Panc1 (cell line): ENCODE results near the gene ZNF236. TPM values are rescaled to one million over a fixed set of nuclear protein-coding genes. Genes with fewer than 3 reads are reported as not detected.

Experiments
- ATAC-seq: fragments of 200-7000 bp; cut with Tn5 transposase; 2 replicates; pipeline ENCODE4 v1.9.1; 2020; ENCODE audit warnings: mild to moderate bottlenecking, moderate library complexity
- BruUV-seq: library from RNA; stranded (reverse); fragments of 400-500 nt; replicated peaks from 2 replicates; lab custom pipeline; 2021; lab: Mats Ljungman, UMichigan
- CTCF ChIA-PET: fragments of 300-600 bp; sonication (Branson Sonifier 250); formaldehyde crosslinking; loops from one replicate; lab custom pipeline; 2022; ENCODE audit warnings: antibody characterized with exemption; lab: Charles Lee
- POLR2A ChIA-PET: fragments of 300-600 bp; sonication (Branson Sonifier 250); formaldehyde crosslinking; loops from one replicate; lab custom pipeline; 2022; ENCODE audit warnings: antibody characterized with exemption; lab: Charles Lee
- DNase-seq: peaks from one replicate; pipeline ENCODE4 v3.0.0-alpha.2; 2010; ENCODE audit warnings: low read depth, low spot score
- H3K27ac ChIP-seq: 2 replicates; pipeline ENCODE4 v1.5.1; 2011; ENCODE audit warnings: mild to moderate bottlenecking, low read length, inconsistent platforms
- H3K27me3 ChIP-seq: fragments of 200-500 bp; sonication (Bioruptor generic); 2 replicates; pipeline ENCODE4 v1.6.0; 2014; ENCODE audit warnings: low read length, inconsistent platforms; ENCODE audit not compliant: control insufficient read depth, insufficient read depth
- H3K36me3 ChIP-seq: fragments of 200-500 bp; sonication (Bioruptor generic); 2 replicates; pipeline ENCODE4 v1.5.1; 2014; ENCODE audit warnings: inconsistent platforms, mild to moderate bottlenecking, low read length, moderate library complexity; ENCODE audit not compliant: control insufficient read depth, insufficient read depth
- H3K4me1 ChIP-seq: 2 replicates; pipeline ENCODE4 v1.5.1; 2011; ENCODE audit warnings: inconsistent platforms, mild to moderate bottlenecking, low read length, moderate library complexity; ENCODE audit not compliant: control insufficient read depth, insufficient read depth
- H3K4me3 ChIP-seq, 2 experiments: 2 replicates each; pipeline ENCODE4 v1.5.1; 2011 to 2012; ENCODE audit warnings: low read depth in 2 of 2, low read length in 2 of 2, mild to moderate bottlenecking in 2 of 2, inconsistent platforms in 1 of 2, moderate library complexity in 1 of 2
- H3K9me3 ChIP-seq: fragments of 200-500 bp; sonication (Bioruptor generic); 2 replicates; pipeline ENCODE4 v1.5.1; 2014; ENCODE audit warnings: low read depth, mild to moderate bottlenecking, inconsistent platforms, low read length, moderate library complexity; ENCODE audit not compliant: control insufficient read depth, insufficient read depth
- POLR2AphosphoS5 ChIP-seq: IDR thresholded peaks from 2 replicates; pipeline ENCODE4 v1.6.1; 2012; ENCODE audit warnings: mild to moderate bottlenecking, low read depth, low read length, moderate library complexity
- SIN3A ChIP-seq: IDR thresholded peaks from 2 replicates; pipeline ENCODE4 v1.6.1; 2012; ENCODE audit warnings: low read depth, mild to moderate bottlenecking, low read length, moderate library complexity, borderline replicate concordance; ENCODE audit not compliant: insufficient read depth
- TCF7L2 ChIP-seq: IDR thresholded peaks from 2 replicates; pipeline ENCODE4 v1.6.1; 2011; ENCODE audit warnings: mild to moderate bottlenecking, low read depth, low read length, inconsistent platforms
- in situ Hi-C: cut with HindIII; loops from 2 replicates; pipeline ENCODE4 v1.10.0; 2016; ENCODE audit warnings: low sequenced_read_pairs, low pct_unique_long_range_greater_than_20kb
- intact Hi-C: fragments of 100-400 bp; cut with micrococcal nuclease; formaldehyde crosslinking; loops from one replicate; pipeline ENCODE4 v1.10.0; 2022; ENCODE audit not compliant: unreplicated experiment
- total RNA-seq: library from RNA; stranded (reverse); gene quantifications from one replicate; pipeline ENCODE4 v1.2.1, GENCODE V29; 2021; ENCODE audit not compliant: unreplicated experiment
- TF ChIP-seq, protein P1 (sequence below), 2 experiments: IDR thresholded peaks; 2 replicates each; pipeline ENCODE4 v1.6.1; 2011 to 2012; ENCODE audit warnings: low read depth in 2 of 2, control low read depth in 1 of 2, low read length in 1 of 2, mild to moderate bottlenecking in 1 of 2, moderate library complexity in 1 of 2; ENCODE audit not compliant: insufficient read depth in 1 of 2
- TF ChIP-seq, protein P2 (sequence below): fragments of 450-650 bp; IDR thresholded peaks from 2 replicates; pipeline ENCODE4 v1.5.1; 2017; ENCODE audit warnings: mild to moderate bottlenecking

Gene ZNF236
- total RNA-seq, 1 experiment from 2014 or later = 32.2 TPM

DNA sequence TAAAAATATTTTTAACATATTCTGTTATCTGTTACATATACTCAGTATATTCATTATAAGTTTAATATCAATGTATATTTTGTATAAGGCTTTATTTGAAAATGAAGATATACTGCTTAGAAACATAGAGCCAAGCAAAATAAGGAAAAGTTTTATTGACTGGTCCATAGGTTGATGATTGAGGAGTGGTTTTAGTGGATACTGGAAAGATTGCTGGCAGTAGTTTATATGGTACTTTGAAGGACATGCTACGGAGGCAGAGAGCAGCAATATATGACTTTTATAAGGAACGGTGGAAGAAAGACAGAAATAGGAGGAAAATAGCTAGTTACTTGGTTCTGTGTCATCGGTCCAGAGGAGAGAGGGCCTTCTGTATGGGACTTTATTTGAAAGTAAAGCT is 92.4 kb downstream of the ZNF236 start:
- ChIA-PET POLR2A (no interaction called here), CTCF (no interaction called here)
- Histone ChIP-seq H3K27ac (no peak overlapping the region), H3K9me3 (no peaks in the 10 kb centered on the region), H3K27me3 (no peaks in the 10 kb centered on the region), H3K4me1 (no peaks in the 10 kb centered on the region), H3K36me3 (peaks cover 21% of the 10 kb centered on the region), H3K4me3 (no peak overlapping the region)
- in situ Hi-C loops = no loop called here
- ATAC-seq (no peak), DNase-seq (no peak)
- TF ChIP-seq SIN3A (no peak), TCF7L2 (no peak), POLR2AphosphoS5 (no peak)
- TF ChIP-seq, protein P1, sequence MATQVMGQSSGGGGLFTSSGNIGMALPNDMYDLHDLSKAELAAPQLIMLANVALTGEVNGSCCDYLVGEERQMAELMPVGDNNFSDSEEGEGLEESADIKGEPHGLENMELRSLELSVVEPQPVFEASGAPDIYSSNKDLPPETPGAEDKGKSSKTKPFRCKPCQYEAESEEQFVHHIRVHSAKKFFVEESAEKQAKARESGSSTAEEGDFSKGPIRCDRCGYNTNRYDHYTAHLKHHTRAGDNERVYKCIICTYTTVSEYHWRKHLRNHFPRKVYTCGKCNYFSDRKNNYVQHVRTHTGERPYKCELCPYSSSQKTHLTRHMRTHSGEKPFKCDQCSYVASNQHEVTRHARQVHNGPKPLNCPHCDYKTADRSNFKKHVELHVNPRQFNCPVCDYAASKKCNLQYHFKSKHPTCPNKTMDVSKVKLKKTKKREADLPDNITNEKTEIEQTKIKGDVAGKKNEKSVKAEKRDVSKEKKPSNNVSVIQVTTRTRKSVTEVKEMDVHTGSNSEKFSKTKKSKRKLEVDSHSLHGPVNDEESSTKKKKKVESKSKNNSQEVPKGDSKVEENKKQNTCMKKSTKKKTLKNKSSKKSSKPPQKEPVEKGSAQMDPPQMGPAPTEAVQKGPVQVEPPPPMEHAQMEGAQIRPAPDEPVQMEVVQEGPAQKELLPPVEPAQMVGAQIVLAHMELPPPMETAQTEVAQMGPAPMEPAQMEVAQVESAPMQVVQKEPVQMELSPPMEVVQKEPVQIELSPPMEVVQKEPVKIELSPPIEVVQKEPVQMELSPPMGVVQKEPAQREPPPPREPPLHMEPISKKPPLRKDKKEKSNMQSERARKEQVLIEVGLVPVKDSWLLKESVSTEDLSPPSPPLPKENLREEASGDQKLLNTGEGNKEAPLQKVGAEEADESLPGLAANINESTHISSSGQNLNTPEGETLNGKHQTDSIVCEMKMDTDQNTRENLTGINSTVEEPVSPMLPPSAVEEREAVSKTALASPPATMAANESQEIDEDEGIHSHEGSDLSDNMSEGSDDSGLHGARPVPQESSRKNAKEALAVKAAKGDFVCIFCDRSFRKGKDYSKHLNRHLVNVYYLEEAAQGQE (IDR thresholded peaks at IDR 0.05; ENCODE audit: insufficient read depth in 1 of 2, low read depth in 2 of 2, low read length in 1 of 2) = no peak
- TF ChIP-seq, protein P2, sequence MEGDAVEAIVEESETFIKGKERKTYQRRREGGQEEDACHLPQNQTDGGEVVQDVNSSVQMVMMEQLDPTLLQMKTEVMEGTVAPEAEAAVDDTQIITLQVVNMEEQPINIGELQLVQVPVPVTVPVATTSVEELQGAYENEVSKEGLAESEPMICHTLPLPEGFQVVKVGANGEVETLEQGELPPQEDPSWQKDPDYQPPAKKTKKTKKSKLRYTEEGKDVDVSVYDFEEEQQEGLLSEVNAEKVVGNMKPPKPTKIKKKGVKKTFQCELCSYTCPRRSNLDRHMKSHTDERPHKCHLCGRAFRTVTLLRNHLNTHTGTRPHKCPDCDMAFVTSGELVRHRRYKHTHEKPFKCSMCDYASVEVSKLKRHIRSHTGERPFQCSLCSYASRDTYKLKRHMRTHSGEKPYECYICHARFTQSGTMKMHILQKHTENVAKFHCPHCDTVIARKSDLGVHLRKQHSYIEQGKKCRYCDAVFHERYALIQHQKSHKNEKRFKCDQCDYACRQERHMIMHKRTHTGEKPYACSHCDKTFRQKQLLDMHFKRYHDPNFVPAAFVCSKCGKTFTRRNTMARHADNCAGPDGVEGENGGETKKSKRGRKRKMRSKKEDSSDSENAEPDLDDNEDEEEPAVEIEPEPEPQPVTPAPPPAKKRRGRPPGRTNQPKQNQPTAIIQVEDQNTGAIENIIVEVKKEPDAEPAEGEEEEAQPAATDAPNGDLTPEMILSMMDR = no peak
- no TSS peak for BruUV-seq
- intact Hi-C loops = no loop called here

DNA sequence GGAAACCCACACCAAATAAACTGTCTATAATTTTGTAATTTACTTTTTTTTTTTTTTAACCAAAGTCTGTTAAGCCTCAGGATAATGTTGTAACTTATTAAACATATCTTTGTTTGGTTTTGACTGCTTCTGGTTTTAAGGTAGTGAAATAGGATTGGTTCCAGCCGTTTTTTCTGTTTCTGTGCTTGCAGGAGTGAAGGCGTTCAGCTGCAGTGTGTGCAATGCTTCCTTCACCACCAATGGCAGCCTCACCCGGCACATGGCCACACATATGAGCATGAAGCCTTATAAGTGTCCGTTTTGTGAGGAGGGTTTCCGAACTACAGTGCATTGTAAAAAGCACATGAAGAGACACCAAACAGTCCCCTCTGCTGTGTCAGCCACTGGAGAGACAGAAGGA is 93.1 kb downstream of the ZNF236 start:
- ATAC-seq = no peak
- H3K4me3 ChIP-seq = no peak overlapping the region
- TF ChIP-seq POLR2AphosphoS5 (no peak), TCF7L2 (no peak), SIN3A (no peak)
- TF ChIP-seq, protein P2 = no peak
- TF ChIP-seq, protein P1 (IDR thresholded peaks at IDR 0.05; ENCODE audit: insufficient read depth in 1 of 2, low read depth in 2 of 2, low read length in 1 of 2) = no peak
- POLR2A ChIA-PET = interaction anchor here (0.7 kb wide), 1 partner anchor 208 kb away, joined by 7 read pairs; no protein-coding TSS in a partner anchor
- H3K4me1 ChIP-seq = no peaks in the 10 kb centered on the region
- no peaks in the 10 kb centered on the region for H3K9me3 ChIP-seq
- DNase-seq = no peak
- H3K27me3 ChIP-seq = no peaks in the 10 kb centered on the region
- CTCF ChIA-PET = no interaction called here
- in situ Hi-C loops = no loop called here
- no TSS peak for BruUV-seq
- intact Hi-C loops = no loop called here
- peaks cover 19% of the 10 kb centered on the region for H3K36me3 ChIP-seq
- no peak overlapping the region for H3K27ac ChIP-seq
